Neural crest cell (in vitro differentiated cells): ENCODE results near the gene SF3A2. TPM values are rescaled to one million over a fixed set of nuclear protein-coding genes. Genes with fewer than 3 reads are reported as not detected.

Source experiments
- DNase-seq: peaks from one replicate; pipeline ENCODE4 v3.0.0; 2021; ENCODE audit warnings: low read depth, mixed read lengths, low spot score
- H3K27ac Mint-ChIP-seq: one replicate; pipeline ENCODE4 v1.8.0; 2021; ENCODE audit warnings: mild to moderate bottlenecking, mixed read lengths; ENCODE audit not compliant: unreplicated experiment
- H3K27me3 Mint-ChIP-seq: 2 replicates; pipeline ENCODE4 v1.8.0; 2021; ENCODE audit warnings: low read depth, mild to moderate bottlenecking, mixed read lengths
- H3K36me3 Mint-ChIP-seq: 2 replicates; pipeline ENCODE4 v1.8.0; 2021; ENCODE audit warnings: low read depth, mild to moderate bottlenecking, mixed read lengths
- H3K4me1 Mint-ChIP-seq: 2 replicates; pipeline ENCODE4 v1.8.0; 2021; ENCODE audit warnings: mixed read lengths
- H3K4me3 Mint-ChIP-seq: one replicate; pipeline ENCODE4 v1.8.0; 2021; ENCODE audit warnings: mild to moderate bottlenecking, mixed read lengths
- H3K9me3 Mint-ChIP-seq: 2 replicates; pipeline ENCODE4 v1.8.0; 2021; ENCODE audit warnings: mixed read lengths
- total RNA-seq: library from RNA; stranded (reverse); gene quantifications from 2 replicates; pipeline ENCODE4 v1.2.1, GENCODE V29; 2021
- TF ChIP-seq, protein P1 (sequence below): fragments of 200-600 bp; sonication (generic); conservative IDR thresholded peaks from 2 replicates; pipeline ENCODE4 v1.5.0; 2021; ENCODE audit warnings: antibody characterized with exemption, mild to moderate bottlenecking

Gene SF3A2
- total RNA-seq, 1 donor from 2014 or later, result 189 TPM

DNA sequence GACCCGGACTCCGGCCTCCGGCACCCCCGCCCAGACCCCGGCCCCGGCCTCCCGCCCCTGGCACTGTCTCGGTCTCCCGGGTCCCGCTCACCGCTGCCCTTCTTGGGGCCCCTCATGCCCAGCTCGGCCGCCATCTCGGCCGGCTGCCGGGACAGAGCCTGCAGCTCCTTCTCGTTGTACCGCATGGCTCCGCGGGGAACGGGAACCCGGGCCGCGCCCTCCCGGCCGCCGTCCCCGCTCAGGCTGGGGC is 635 bp upstream of the SF3A2 start:
- H3K4me3 Mint-ChIP-seq, result peak overlapping the region; percentile 97
- TF ChIP-seq, protein P1, sequence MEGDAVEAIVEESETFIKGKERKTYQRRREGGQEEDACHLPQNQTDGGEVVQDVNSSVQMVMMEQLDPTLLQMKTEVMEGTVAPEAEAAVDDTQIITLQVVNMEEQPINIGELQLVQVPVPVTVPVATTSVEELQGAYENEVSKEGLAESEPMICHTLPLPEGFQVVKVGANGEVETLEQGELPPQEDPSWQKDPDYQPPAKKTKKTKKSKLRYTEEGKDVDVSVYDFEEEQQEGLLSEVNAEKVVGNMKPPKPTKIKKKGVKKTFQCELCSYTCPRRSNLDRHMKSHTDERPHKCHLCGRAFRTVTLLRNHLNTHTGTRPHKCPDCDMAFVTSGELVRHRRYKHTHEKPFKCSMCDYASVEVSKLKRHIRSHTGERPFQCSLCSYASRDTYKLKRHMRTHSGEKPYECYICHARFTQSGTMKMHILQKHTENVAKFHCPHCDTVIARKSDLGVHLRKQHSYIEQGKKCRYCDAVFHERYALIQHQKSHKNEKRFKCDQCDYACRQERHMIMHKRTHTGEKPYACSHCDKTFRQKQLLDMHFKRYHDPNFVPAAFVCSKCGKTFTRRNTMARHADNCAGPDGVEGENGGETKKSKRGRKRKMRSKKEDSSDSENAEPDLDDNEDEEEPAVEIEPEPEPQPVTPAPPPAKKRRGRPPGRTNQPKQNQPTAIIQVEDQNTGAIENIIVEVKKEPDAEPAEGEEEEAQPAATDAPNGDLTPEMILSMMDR, result no peak

DNA sequence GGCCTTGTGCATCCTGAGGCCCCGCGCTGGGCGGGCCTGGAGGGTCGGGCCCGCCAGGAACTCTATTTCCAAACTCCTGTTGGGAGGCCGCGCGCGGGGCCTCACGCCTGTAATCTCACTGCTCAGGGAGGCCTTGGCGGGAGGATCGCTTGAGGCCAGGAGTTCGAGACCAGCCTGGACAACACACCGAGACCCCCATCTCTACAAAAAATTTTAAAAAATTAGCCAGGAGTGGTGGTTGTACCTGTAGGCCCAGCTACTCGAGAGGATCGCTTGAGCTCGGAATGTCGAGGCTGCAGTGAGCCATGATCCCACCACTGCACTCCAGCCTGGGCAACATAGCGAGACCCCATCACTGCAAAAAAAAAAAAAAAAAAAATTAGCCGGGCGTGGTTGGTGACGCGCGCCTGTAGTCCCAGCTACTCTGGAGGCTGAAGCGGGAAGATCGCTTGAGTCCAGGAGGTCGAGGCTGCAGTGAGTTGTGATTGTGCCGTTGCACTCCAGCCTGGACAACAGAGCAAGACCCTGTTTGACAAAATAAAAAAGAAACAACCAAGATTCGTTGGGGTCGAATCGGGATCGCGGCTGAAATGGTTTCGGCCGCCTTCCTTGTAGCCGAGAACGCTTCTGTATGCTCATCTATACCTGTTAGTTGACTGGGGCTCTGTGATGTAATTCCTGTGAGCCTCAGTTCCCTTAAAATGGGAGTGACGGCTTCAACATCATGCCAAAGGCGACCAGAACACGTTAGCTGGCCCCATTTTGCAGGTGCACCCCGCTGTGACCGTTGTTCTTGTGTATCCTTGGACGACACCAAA is 636 bp downstream of the SF3A2 start:
- Mint-ChIP-seq H3K9me3 (no peaks in the 10 kb centered on the region), H3K4me1 (peaks cover 65% of the 10 kb centered on the region), H3K36me3 (peaks cover 13% of the 10 kb centered on the region), H3K27me3 (peaks cover 11% of the 10 kb centered on the region), H3K27ac (peak overlapping the region; percentile 98), H3K4me3 (peak overlapping the region; percentile 97)
- DNase-seq, result no peak
- TF ChIP-seq, protein P1, result no peak

More for the DNA sequence above, 635 bp upstream of the SF3A2 start:
- DNase-seq, result no peak
- Mint-ChIP-seq H3K9me3 (no peaks in the 10 kb centered on the region), H3K27ac (no peak overlapping the region), H3K27me3 (peaks cover 15% of the 10 kb centered on the region), H3K36me3 (peaks cover 15% of the 10 kb centered on the region), H3K4me1 (peaks cover 55% of the 10 kb centered on the region)

- H3K36me3 Mint-ChIP-seq, result peaks cover 13% of the 10 kb centered on the region
- no peaks in the 10 kb centered on the region for H3K9me3 Mint-ChIP-seq
- H3K4me1 Mint-ChIP-seq, result peaks cover 70% of the 10 kb centered on the region
- peaks cover 6% of the 10 kb centered on the region for H3K27me3 Mint-ChIP-seq
- TF ChIP-seq, protein P1, result no peak
- peak overlapping the region; percentile 97 for H3K4me3 Mint-ChIP-seq
- no peak for DNase-seq
- H3K27ac Mint-ChIP-seq, result peak overlapping the region; percentile 98
Observed at GRCh38 chr19:2237869-2238153, 1.2 kb downstream of the SF3A2 start.

DNA sequence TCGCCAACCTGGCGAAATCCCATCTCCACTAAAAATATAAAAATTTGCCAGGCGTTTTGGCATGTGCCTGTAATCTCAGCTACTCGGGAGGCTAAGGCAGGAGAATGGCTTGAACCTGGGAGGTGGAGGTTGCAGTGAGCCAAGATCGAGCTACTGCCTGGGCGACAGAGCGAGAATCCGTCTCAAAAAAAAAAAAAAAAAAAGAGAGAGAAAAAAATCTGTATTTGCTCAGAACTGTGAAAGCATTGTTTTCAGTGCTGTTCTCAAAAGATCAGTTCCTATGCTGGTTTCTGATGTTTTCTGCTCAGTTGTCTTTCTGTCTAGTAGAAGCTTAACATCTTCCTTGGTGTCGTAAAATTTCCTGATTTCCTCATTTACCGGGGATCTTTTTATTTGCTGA is 2.5 kb downstream of the SF3A2 start:
- peak overlapping the region; percentile 97 for H3K4me3 Mint-ChIP-seq
- DNase-seq, result no peak
- H3K27ac Mint-ChIP-seq, result peak overlapping the region; percentile 96
- peaks cover 6% of the 10 kb centered on the region for H3K27me3 Mint-ChIP-seq
- H3K4me1 Mint-ChIP-seq, result peaks cover 69% of the 10 kb centered on the region
- TF ChIP-seq, protein P1, result no peak
- peaks cover 13% of the 10 kb centered on the region for H3K36me3 Mint-ChIP-seq
- H3K9me3 Mint-ChIP-seq, result no peaks in the 10 kb centered on the region

- no peak for DNase-seq
- H3K4me3 Mint-ChIP-seq, result peak overlapping the region; percentile 97
- peaks cover 6% of the 10 kb centered on the region for H3K27me3 Mint-ChIP-seq
- H3K36me3 Mint-ChIP-seq, result peaks cover 16% of the 10 kb centered on the region
- peaks cover 64% of the 10 kb centered on the region for H3K4me1 Mint-ChIP-seq
- TF ChIP-seq, protein P1, result no peak
- H3K27ac Mint-ChIP-seq, result peak overlapping the region; percentile 97
- H3K9me3 Mint-ChIP-seq, result no peaks in the 10 kb centered on the region
Observed at GRCh38 chr19:2239771-2240770, 3.4 kb downstream of the SF3A2 start.
